HEK293T (cell line): ENCODE results near the gene KCMF1.

ENCODE experiments used
- ARNT ChIP-seq: fragments of 450-650 bp; IDR thresholded peaks from 2 replicates; pipeline ENCODE4 v1.6.1; 2017; ENCODE audit warnings: mild to moderate bottlenecking
- BHLHE40 ChIP-seq: fragments of 450-650 bp; IDR thresholded peaks from 2 replicates; pipeline ENCODE4 v1.6.1; 2016; ENCODE audit warnings: mild to moderate bottlenecking, moderate library complexity, borderline replicate concordance
- CTBP1 ChIP-seq: fragments of 450-650 bp; IDR thresholded peaks from 2 replicates; pipeline ENCODE4 v1.6.1; 2016; ENCODE audit warnings: borderline replicate concordance
- ELF4 ChIP-seq: fragments of 450-650 bp; IDR thresholded peaks from 2 replicates; pipeline ENCODE4 v1.6.1; 2017; ENCODE audit warnings: antibody characterized with exemption
- FOXK2 ChIP-seq: fragments of 450-650 bp; IDR thresholded peaks from 2 replicates; pipeline ENCODE4 v1.6.1; 2016; ENCODE audit warnings: mild to moderate bottlenecking
- HDGF ChIP-seq: fragments of 450-650 bp; IDR thresholded peaks from 2 replicates; pipeline ENCODE4 v1.6.1; 2017; ENCODE audit warnings: antibody characterized with exemption, borderline replicate concordance
- SP1 ChIP-seq: fragments of 450-650 bp; IDR thresholded peaks from 2 replicates; pipeline ENCODE4 v1.6.1; 2017
- TARDBP ChIP-seq: fragments of 450-650 bp; IDR thresholded peaks from 2 replicates; pipeline ENCODE4 v1.6.1; 2016
- ZNF384 ChIP-seq: fragments of 450-650 bp; IDR thresholded peaks from 2 replicates; pipeline ENCODE4 v1.6.1; 2016

DNA sequence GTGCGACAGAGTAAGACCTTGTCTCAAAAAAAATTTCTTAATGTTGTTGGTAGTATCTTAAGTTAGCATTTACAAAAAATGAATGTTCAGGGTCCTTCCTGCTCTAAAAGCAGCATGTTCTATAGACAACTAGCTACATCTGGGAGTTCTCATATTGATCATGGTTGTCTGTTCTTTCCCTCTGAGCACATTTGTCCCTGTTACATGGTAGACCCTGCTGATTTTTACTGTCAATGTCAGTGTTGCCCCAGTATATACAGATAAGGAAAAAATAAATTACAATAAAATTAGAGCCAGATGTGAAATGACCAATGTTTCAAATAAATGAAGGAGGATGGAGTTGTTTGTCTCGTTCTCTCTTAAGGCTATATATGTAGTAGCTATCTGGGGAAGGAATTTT is 63.2 kb downstream of the KCMF1 start:
- no peak for TF ChIP-seq ELF4
- TF ChIP-seq ARNT: no peak
- no peak for TF ChIP-seq SP1
- TF ChIP-seq BHLHE40: no peak
- TF ChIP-seq ZNF384: no peak
- no peak for TF ChIP-seq FOXK2
- TF ChIP-seq CTBP1: no peak
- no peak for TF ChIP-seq HDGF
- no peak for TF ChIP-seq TARDBP
